22Rv1 (cell line): ENCODE measurements around the gene MYO1D.

Experiments used
- H3K27ac ChIP-seq: fragments of 450-650 bp; 2 replicates; pipeline ENCODE4 v1.5.1; 2017
- CTCF ChIP-seq: fragments of 450-650 bp; IDR thresholded peaks from 2 replicates; pipeline ENCODE4 v1.5.1; 2017; ENCODE audit warnings: mild to moderate bottlenecking
- ZFX ChIP-seq: fragments of 450-650 bp; IDR thresholded peaks from 2 replicates; pipeline ENCODE4 v1.6.1; 2017; ENCODE audit warnings: antibody characterized with exemption, borderline replicate concordance

The MYO1D gene

GRCh38 chr17:32709562-32709961 lies 167.4 kb downstream of the MYO1D start:
- no peak for TF ChIP-seq CTCF
- no peak for TF ChIP-seq ZFX
- no peak overlapping the region for H3K27ac ChIP-seq

DNA sequence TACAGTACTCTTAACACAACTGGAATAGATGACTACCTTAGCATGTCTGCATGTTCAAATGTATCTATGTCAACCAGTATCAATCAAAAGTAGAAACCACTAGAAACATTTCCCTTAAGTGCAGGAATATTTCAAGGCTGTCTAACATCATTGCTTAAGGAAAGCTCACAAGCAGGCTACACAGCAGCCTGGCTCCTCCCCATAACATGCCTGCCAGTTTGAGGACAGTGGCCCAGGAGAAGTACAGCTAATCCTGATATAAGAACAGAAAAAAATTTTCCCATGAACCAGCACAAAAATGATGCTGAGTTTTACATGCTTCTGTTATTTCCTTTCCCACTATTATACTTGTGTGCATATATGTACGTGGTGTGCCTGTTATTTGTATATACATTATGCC lies 175.1 kb downstream of the MYO1D start:
- TF ChIP-seq CTCF, result no peak
- TF ChIP-seq ZFX, result no peak
- H3K27ac ChIP-seq, result no peak overlapping the region

GRCh38 chr17:32699247-32699646 lies 177.7 kb downstream of the MYO1D start:
- no peak for TF ChIP-seq CTCF
- no peak for TF ChIP-seq ZFX
- no peak overlapping the region for H3K27ac ChIP-seq

- TF ChIP-seq CTCF (no peak), ZFX (no peak)
- no peak overlapping the region for H3K27ac ChIP-seq
Measured at GRCh38 chr17:32697728-32698625, 178.9 kb downstream of the MYO1D start.

DNA sequence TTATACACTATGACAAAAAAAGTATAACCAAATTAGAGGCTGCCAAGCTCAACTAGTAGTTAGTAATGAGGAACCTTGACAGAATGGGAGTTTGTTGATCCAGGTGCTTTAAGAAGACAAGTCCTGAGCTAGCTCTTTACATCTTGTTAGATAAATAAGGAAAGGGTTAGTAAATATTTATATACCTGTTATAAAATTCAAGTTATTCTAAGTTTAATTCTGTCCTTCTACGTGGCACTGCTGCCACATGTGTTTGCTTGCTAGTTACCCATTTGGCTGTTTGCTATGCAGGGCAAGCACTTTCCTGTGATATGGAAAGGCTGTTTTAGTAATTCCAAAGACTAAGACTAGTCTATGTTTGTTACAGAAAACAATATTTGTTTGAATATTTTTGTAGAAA lies 180.5 kb downstream of the MYO1D start:
- TF ChIP-seq ZFX (no peak), CTCF (no peak)
- peak overlapping the region; percentile 15; the same call in 1 of the 2 replicates for H3K27ac ChIP-seq

DNA sequence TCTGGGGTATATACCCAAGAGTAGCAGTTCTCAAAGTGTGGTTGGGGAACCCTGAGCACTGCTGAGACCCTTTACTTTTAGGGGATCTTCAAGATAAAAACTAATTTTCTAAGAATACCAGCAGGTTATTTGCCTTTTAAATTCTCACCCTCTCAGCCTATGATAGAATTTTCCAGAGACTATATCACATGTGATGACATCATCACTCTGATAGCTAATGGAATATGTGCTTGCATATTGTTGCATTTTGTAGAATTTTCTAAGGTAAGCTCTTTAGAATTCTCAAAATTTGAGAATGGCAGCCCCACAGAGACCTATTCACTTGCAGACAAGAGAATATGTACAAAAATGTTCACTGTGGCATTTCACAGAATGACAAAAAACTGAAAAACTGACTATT lies 181.1 kb downstream of the MYO1D start:
- H3K27ac ChIP-seq, result no peak overlapping the region
- TF ChIP-seq ZFX (no peak), CTCF (no peak)

DNA sequence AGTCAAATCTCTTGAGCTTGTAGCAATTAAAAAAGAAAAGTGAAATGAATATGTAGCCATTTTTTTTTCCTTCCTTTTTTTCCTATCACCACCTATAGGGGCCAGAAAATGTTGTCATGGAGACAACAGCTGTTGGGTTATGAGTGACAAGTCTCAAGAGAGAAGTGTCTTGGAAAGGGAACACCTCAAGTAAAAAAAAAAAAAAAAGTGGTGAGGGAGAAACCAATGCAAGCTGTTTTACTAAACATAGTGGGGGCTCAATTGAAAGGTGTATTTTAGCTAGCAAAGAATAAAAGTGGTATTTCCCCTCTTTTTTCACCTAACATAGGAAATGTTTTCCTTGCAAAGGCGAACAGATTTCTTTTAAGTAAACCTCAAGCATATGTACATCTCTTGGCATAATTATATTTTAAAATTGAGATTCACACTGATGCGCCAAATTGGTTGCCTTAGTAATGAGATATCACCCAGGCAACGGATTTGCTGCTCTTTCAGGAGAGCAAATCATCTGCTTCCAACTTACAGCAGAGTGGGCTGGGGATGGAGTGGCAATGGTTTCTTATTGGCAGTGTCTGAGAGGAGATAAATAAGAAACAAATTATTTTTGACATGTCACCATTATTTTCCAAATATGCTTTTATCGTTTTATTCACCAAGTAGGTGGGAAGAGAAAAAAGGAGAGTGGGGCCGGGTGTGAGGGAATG lies 183.6 kb downstream of the MYO1D start:
- TF ChIP-seq ZFX, result no peak
- TF ChIP-seq CTCF, result no peak
- H3K27ac ChIP-seq, result no peak overlapping the region
